EL (cell line): ENCODE results near the gene FRMD4A.
"Not testable (repeated sequence)": the region's sequence is repeated elsewhere in the genome, so short reads cannot be mapped to it uniquely, and the experiment has no call there.

Source experiments
- DNase-seq: peaks from one replicate; pipeline ENCODE4 v3.0.0-alpha.2; 2016

Gene FRMD4A

GRCh38 chr10:13801907-13802288 lies 528.8 kb downstream of the FRMD4A start:
- DNase-seq, result no peak

DNA sequence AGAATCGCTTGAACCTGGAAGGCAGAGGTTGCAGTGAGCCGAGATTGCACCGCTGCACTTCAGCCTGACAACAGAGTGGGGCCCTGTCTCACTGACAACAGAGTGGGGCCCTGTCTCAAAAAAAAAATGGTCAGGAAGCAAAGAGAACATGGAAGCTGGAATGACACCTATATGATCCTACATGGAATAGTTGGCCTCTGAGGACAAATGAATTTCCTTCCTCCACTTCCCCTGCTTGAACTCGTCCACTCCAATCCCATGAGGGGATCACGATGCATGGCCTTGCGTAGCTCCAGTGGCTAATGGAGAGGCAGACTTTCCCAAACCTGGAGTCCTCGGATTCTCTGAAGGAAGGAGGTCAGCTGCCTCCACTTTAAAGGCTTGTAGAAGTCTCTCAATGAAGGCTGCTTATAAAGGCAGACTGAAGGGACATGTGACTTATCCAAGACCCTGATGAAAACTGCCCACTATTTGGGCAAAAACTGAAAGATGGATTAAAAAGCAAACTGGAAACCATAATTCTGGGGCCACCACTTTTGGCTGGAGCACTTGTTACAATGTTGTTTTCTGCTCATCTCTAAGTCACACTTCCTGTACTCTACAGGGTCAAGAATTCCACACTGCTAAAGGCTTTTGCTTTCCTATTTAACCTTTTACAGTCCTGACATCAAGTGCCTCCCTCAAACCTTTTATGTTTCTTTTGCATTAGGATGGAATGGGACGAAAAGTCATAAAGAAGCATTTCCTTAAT lies 529.4 kb downstream of the FRMD4A start:
- DNase-seq, result no peak

- DNase-seq, result no peak
Measured at GRCh38 chr10:13797164-13797563, 533.6 kb downstream of the FRMD4A start.

- no peak for DNase-seq
Measured at GRCh38 chr10:13795653-13796555, 534.8 kb downstream of the FRMD4A start.

DNA sequence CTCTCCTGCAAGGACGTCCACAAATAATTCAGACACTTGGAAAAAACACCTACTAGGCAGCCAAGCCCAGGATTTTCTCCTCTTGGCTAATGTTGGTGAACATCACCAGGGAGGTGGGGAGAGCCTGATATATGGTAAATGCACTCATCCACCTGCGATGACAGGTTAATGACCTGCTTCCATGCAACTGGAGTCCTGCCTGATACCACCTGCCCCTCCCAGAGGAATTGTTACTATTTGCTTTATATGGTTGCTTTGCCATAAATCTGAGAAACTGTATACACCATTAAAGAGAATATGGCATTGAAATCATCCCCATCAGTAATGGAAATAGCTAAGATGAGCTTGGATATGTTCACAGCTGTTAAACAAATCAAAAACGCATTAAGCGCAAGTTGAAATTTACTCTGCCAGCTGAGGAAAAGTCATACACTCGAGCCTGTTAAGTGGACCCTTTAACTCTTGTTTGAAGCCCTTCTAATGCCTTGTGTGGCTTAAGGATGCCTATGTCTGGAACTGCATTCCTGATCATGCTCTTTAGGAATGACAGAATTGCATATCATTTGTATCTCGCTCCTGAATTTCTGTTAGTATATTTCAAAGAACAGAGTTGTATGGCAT lies 535.6 kb downstream of the FRMD4A start:
- no peak for DNase-seq

DNA sequence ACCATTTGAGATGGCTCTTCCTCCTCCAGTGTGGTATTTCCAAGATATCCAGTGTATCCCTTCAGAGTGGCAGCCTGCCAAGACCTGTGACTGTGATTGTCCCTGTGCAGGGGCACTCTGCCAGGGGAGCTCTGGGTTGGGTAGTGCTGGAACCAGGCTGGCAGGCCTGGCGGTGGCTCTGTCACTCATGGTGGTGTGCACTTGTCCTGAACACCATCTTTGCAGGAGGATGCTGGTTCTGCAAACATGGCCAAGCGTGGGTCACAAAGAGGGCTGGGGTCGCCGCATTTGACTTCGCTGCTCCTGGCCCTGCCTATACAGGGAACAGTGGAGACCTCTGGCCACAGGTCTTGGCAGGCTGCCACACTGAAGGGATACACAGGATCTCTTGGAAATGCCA lies 538.7 kb downstream of the FRMD4A start:
- no peak for DNase-seq

DNA sequence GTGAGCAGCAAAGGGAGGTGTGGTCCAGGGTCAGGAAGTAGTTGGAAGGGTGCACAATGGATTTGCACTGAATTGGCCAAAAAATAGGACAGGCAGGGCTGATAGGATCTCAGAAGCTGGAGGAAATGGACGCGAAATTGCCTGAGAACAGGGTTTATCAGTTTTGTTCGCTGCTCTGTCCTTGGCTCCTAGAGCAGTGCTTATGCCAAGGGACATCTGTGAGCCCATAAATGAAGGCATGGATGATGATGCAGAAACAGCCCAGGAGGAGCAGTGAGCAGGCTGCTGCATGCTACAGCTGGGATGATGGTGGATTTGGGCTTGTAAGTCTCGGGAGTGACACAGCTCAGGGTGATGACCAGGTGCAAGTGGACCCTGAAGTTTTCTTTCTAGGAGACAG lies 539.2 kb downstream of the FRMD4A start:
- DNase-seq, result no peak

- peak; percentile 20 for DNase-seq
Measured at GRCh38 chr10:13790196-13790595, 540.5 kb downstream of the FRMD4A start.

GRCh38 chr10:13789448-13789829 lies 541.3 kb downstream of the FRMD4A start:
- no peak for DNase-seq

DNA sequence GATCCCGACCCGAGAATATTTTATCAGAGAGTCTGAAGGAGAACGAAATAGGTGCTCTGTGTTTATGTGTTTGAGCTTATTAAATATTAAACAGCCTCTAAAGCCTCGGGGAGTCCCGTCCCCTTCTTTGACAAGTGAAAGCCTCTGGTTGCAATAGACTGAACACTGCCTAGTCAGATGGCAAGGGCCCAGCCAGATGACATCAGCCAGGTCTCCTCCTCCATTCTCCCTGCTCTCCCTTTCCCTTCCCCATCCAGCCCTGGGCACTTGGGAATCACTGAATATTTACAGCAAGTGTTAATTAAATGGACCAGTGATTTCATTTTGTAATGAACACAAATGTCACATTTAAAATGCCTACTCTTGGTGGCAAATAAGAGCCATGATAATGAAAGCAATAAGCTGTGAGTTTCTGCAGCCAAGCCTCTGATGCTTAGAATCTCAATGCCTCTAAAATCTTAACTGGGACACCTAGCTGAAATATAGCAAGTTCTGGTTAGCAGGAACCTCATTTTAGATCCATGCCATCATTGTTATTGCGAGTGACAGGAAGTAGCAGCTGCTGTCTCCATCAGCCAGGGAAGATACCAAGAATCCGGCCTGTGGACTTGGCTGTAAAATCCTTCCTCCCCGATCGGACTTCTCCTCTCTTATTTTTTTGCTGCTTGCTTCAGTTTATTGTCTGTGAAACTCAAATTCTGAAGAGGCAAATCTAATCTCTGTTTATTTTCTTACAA lies 541.8 kb downstream of the FRMD4A start:
- DNase-seq, result peak; percentile 53

DNA sequence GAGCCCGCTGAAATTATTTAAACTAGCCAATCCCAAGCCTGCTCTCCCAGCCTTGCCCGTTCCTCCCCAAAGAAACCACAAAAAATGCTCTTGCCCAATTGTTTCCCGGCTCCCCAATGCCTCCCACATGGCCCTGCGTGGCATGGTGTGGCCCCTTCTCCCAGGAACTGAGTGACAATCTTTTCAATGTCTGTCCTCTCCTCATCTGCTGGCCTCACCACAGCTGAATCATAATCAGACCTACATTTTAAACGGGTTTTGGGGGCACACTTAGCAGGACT lies 542.5 kb downstream of the FRMD4A start:
- peak; percentile 40 for DNase-seq

- no peak for DNase-seq
Measured at GRCh38 chr10:13787015-13787421, 543.7 kb downstream of the FRMD4A start.

DNA sequence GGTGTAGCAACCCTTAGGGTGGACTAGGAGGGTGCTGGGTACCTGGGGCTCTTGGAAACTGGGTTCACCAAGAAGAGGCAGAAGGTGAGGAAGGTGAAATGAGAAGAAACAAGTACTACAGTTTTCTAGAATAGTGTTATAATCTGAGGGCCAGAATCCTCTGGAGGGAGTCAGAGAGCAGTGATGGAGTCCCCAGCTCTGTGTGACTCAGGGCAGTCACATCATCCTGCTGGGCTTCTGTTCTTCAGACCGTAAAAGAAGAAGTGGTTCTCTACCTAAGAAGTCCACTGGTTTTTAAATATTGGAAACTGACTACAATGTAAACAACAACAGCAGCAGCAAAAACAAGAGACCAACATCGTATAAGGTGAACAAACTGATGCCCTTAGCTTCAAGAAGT lies 546.7 kb downstream of the FRMD4A start:
- peak; percentile 55 for DNase-seq

GRCh38 chr10:13779748-13780147 lies 551.0 kb downstream of the FRMD4A start:
- DNase-seq, result no peak

GRCh38 chr10:13778693-13778960 lies 552.1 kb downstream of the FRMD4A start:
- DNase-seq, result not testable (repeated sequence)

DNA sequence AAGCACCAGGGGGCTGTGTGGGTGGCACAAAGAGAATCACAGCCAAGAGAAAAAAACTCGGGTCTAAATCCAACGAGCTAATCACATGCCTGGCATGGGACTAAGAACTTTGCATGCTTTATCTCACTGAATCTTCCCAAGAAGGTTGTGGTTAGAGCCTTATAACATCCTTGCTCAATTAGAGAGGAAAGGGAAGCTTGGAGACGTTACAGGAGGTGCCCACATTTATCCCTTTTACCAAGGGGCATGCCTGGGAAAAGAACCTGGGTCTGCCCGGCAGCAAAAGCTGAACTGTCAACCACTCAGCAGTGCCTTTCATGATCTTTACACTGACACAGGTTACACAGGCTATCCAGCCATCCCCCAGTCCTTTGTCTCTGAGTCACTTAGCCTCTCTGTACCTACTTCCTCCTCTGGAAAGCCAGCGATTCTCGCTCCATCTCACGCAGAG lies 553.8 kb downstream of the FRMD4A start:
- peak; percentile 83 for DNase-seq

DNA sequence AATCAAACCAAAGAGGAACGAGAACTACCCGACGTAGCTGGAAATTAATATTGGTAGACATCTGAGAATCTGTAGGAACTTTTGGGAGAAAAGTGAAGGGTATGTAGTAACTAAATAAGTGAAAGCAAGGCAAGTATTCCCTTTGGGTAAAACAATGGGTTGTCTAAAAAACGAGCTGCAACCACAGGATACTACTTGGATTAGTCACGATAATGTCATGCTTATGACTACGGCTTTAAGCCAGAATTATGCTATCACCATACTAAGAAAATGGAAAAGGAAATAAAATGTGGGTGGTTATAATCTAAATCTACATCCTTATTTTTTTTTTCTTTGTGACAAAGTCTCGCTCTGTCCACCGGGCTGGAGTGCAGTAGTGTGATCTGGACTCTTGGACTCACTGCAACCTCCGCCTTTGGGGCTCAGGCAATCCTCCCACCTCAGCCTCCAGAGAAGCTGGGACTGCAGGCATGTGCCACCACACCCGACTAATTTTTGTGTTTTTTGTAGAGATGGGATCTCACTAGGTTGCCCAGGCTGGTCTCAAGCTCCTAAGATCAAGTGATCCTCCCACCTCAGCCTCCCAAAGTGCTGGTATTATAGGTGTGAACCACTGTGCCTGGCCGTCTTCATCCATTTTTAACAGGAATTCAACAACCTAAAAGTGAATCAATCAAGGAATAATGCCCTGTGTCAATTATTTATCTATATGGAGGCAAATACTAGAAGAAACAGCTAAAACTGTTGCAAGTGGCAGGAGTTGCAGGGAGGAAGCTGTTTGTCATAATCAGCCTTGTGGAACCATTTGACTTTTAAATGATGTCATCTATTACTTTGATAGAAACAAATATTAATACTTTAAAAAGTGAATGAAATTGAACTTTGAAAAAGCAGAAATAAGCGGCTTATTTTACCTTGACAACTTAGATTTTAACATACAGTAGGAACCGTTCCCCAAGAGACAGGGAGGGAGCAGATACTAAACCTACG lies 554.6 kb downstream of the FRMD4A start:
- DNase-seq, result peak; percentile 87

- DNase-seq, result no peak
Measured at GRCh38 chr10:13774303-13774893, 556.3 kb downstream of the FRMD4A start.

GRCh38 chr10:13773496-13774170 lies 557.1 kb downstream of the FRMD4A start:
- peak; percentile 19 for DNase-seq

GRCh38 chr10:13773043-13773442 lies 557.7 kb downstream of the FRMD4A start:
- no peak for DNase-seq

GRCh38 chr10:13771992-13772391 lies 558.7 kb downstream of the FRMD4A start:
- DNase-seq, result no peak
